GM23338 (cell line): ENCODE data around the gene WRNIP1. TPM values are rescaled to one million over a fixed set of nuclear protein-coding genes. Genes with fewer than 3 reads are reported as not detected.

Experiments
- ATAC-seq: fragments of 200-7000 bp; cut with Tn5 transposase; 3 replicates; pipeline ENCODE4 v1.9.1; 2020
- DNase-seq: peaks from one replicate; pipeline ENCODE4 v3.0.0-alpha.2; 2015; ENCODE audit warnings: low spot score
- H2AFZ ChIP-seq: fragments of 200-600 bp; sonication (generic); 2 replicates; pipeline ENCODE4 v1.8.0; 2016; ENCODE audit warnings: antibody characterized with exemption, mild to moderate bottlenecking, moderate library complexity
- H3F3A ChIP-seq: fragments of 200-600 bp; sonication (generic); replicated peaks from 2 replicates; pipeline ENCODE4 v1.8.0; 2017; ENCODE audit warnings: antibody characterized with exemption, mixed run types, low read depth
- H3K27ac ChIP-seq: fragments of 200-600 bp; sonication (generic); 2 replicates; pipeline ENCODE4 v1.6.1; 2016; ENCODE audit warnings: low read depth
- H3K27me3 ChIP-seq: fragments of 200-600 bp; sonication (generic); 2 replicates; pipeline ENCODE4 v1.8.0; 2016; ENCODE audit warnings: mild to moderate bottlenecking, mixed run types, moderate library complexity; ENCODE audit not compliant: insufficient read depth
- H3K36me3 ChIP-seq: fragments of 200-600 bp; sonication (generic); 2 replicates; pipeline ENCODE4 v1.8.0; 2016; ENCODE audit warnings: mild to moderate bottlenecking; ENCODE audit not compliant: insufficient read depth
- H3K4me1 ChIP-seq: fragments of 200-600 bp; sonication (generic); 2 replicates; pipeline ENCODE4 v1.8.0; 2016; ENCODE audit warnings: mild to moderate bottlenecking, moderate library complexity; ENCODE audit not compliant: insufficient read depth
- H3K4me2 ChIP-seq: fragments of 200-600 bp; sonication (generic); 2 replicates; pipeline ENCODE4 v1.7.1; 2017; ENCODE audit warnings: mixed run types
- H3K4me3 ChIP-seq: fragments of 200-600 bp; sonication (generic); 2 replicates; pipeline ENCODE4 v1.6.1; 2016; ENCODE audit warnings: mixed run types
- H3K79me2 ChIP-seq: fragments of 200-600 bp; sonication (generic); replicated peaks from 2 replicates; pipeline ENCODE4 v1.8.0; 2017; ENCODE audit warnings: mild to moderate bottlenecking; ENCODE audit not compliant: insufficient read depth
- H3K9me2 ChIP-seq: fragments of 200-600 bp; sonication (generic); 2 replicates; pipeline ENCODE4 v1.8.0; 2017; ENCODE audit not compliant: insufficient read depth
- H4K20me1 ChIP-seq: fragments of 200-600 bp; sonication (generic); replicated peaks from 2 replicates; pipeline ENCODE4 v1.8.0; 2017; ENCODE audit warnings: mild to moderate bottlenecking; ENCODE audit not compliant: insufficient read depth
- H3K27ac Mint-ChIP-seq: 2 replicates; pipeline ENCODE4 v1.8.0; 2020; ENCODE audit warnings: inconsistent platforms, mild to moderate bottlenecking, moderate library complexity, mixed read lengths
- H3K27me3 Mint-ChIP-seq: 3 replicates; pipeline ENCODE4 v1.8.0; 2022; ENCODE audit warnings: low read depth, mild to moderate bottlenecking, moderate library complexity, mixed read lengths, inconsistent platforms; ENCODE audit not compliant: insufficient read depth, poor library complexity
- H3K36me3 Mint-ChIP-seq: 3 replicates; pipeline ENCODE4 v1.8.0; 2021; ENCODE audit warnings: low read depth, mild to moderate bottlenecking, inconsistent platforms, moderate library complexity, mixed read lengths
- H3K4me1 Mint-ChIP-seq: 3 replicates; pipeline ENCODE4 v1.8.0; 2020; ENCODE audit warnings: mild to moderate bottlenecking, inconsistent platforms, mixed read lengths
- H3K4me3 Mint-ChIP-seq: 3 replicates; pipeline ENCODE4 v1.8.0; 2021; ENCODE audit warnings: moderate library complexity, mild to moderate bottlenecking, inconsistent platforms, mixed read lengths
- H3K9me3 Mint-ChIP-seq: 3 replicates; pipeline ENCODE4 v1.8.0; 2020; ENCODE audit warnings: moderate library complexity, mild to moderate bottlenecking, inconsistent platforms, mixed read lengths
- CREB1 ChIP-seq: fragments of 250-450 bp; sonication (Bioruptor Pico); IDR thresholded peaks from 2 replicates; pipeline ENCODE4 v1.5.0; 2020; ENCODE audit warnings: low read depth, mild to moderate bottlenecking, moderate library complexity
- CTCF ChIP-seq, 2 experiments: fragments of 200-600 bp in 1 of 2; sonication (generic) in 1 of 2; conservative IDR thresholded peaks; 2 replicates each; pipeline versions ENCODE4 v1.5.1 to v1.6.1; 2016 to 2017; ENCODE audit warnings: antibody characterized with exemption in 2 of 2, low read depth in 2 of 2, mild to moderate bottlenecking in 2 of 2, moderate library complexity in 1 of 2
- ETS1 ChIP-seq: IDR thresholded peaks from 2 replicates; pipeline ENCODE4 v1.6.1; 2016; ENCODE audit warnings: antibody characterized with exemption
- EZH2 ChIP-seq: fragments of 200-600 bp; sonication (generic); IDR thresholded peaks from one replicate; pipeline ENCODE4 v1.8.0; 2017; ENCODE audit warnings: antibody characterized with exemption, mild to moderate bottlenecking, low read depth; ENCODE audit not compliant: unreplicated experiment
- JUNB ChIP-seq: IDR thresholded peaks from one replicate; pipeline ENCODE4 v1.6.1; 2016; ENCODE audit warnings: antibody characterized with exemption; ENCODE audit not compliant: unreplicated experiment
- NANOG ChIP-seq: IDR thresholded peaks from 2 replicates; pipeline ENCODE4 v1.6.1; 2016; ENCODE audit warnings: antibody characterized with exemption, borderline replicate concordance
- STAT1 ChIP-seq: IDR thresholded peaks from one replicate; pipeline ENCODE4 v1.6.1; 2016; ENCODE audit warnings: antibody characterized with exemption; ENCODE audit not compliant: unreplicated experiment
- ZNF114 ChIP-seq: fragments of 250-450 bp; sonication (Bioruptor Pico); IDR thresholded peaks from 2 replicates; pipeline ENCODE4 v1.5.0; 2020; ENCODE audit warnings: mild to moderate bottlenecking, moderate library complexity
- ZNF331 ChIP-seq: fragments of 250-450 bp; sonication (Bioruptor Pico); IDR thresholded peaks from 2 replicates; pipeline ENCODE4 v1.5.0; 2020; ENCODE audit warnings: low read depth, mild to moderate bottlenecking, moderate library complexity
- polyA plus RNA-seq: library from polyadenylated mRNA; unstranded; fragments of >200 nt; fragmentation: Nextera tagmentation; extraction: Ambion mirVana; gene quantifications from 2 replicates; pipeline ENCODE4 v1.2.1, GENCODE V29; 2016
- total RNA-seq: library from RNA; depleted of rRNA; stranded (reverse); fragments of >200 nt; shearing (Covaris generic); gene quantifications from 2 replicates; pipeline ENCODE4 v1.2.3, GENCODE V29; 2014
- TF ChIP-seq, protein P1 (sequence below): IDR thresholded peaks from one replicate; pipeline ENCODE4 v1.6.1; 2018; ENCODE audit warnings: antibody characterized with exemption; ENCODE audit not compliant: unreplicated experiment

Gene WRNIP1
- total and polyA plus RNA-seq, 2 experiments from 2014 or later = 27.6 to 66.0 TPM

DNA sequence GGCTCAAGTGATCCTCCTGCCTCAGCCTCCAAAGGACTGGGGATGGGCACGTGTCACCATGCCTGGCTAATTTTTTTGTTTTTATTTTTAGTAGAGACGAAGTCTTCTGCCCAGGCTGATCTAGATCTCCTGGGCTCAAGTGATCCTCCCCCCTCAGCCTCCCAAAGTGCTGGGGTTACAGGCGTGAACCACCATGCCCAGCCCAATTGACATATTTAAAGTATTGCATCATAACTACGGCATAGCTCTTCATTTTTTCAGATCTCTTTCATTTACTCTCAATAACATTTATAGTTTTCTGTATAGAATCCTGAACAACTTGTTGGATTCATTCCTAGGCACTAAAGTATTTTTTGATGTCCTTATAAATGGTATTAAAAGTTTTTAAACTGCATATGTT lies 63.4 kb downstream of the WRNIP1 start:
- TF ChIP-seq, protein P1, sequence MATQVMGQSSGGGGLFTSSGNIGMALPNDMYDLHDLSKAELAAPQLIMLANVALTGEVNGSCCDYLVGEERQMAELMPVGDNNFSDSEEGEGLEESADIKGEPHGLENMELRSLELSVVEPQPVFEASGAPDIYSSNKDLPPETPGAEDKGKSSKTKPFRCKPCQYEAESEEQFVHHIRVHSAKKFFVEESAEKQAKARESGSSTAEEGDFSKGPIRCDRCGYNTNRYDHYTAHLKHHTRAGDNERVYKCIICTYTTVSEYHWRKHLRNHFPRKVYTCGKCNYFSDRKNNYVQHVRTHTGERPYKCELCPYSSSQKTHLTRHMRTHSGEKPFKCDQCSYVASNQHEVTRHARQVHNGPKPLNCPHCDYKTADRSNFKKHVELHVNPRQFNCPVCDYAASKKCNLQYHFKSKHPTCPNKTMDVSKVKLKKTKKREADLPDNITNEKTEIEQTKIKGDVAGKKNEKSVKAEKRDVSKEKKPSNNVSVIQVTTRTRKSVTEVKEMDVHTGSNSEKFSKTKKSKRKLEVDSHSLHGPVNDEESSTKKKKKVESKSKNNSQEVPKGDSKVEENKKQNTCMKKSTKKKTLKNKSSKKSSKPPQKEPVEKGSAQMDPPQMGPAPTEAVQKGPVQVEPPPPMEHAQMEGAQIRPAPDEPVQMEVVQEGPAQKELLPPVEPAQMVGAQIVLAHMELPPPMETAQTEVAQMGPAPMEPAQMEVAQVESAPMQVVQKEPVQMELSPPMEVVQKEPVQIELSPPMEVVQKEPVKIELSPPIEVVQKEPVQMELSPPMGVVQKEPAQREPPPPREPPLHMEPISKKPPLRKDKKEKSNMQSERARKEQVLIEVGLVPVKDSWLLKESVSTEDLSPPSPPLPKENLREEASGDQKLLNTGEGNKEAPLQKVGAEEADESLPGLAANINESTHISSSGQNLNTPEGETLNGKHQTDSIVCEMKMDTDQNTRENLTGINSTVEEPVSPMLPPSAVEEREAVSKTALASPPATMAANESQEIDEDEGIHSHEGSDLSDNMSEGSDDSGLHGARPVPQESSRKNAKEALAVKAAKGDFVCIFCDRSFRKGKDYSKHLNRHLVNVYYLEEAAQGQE = no peak
- TF ChIP-seq CREB1 (no peak), STAT1 (no peak), ZNF331 (CRISPR knock-in tag) (no peak), ZNF114 (no peak), JUNB (no peak), ETS1 (no peak), NANOG (no peak)
- H3K27me3 Mint-ChIP-seq = peaks cover 2% of the 10 kb centered on the region
- no peak overlapping the region for H3K4me3 Mint-ChIP-seq
- no peaks in the 10 kb centered on the region for H3K36me3 Mint-ChIP-seq
- no peak for DNase-seq
- no peaks in the 10 kb centered on the region for H3K4me1 Mint-ChIP-seq
- Histone ChIP-seq H3K27me3 (no peaks in the 10 kb centered on the region), H3K36me3 (no peaks in the 10 kb centered on the region), H3K9me2 (no peaks in the 10 kb centered on the region), H3F3A (no peaks in the 10 kb centered on the region), H3K4me1 (no peaks in the 10 kb centered on the region), H3K79me2 (no peaks in the 10 kb centered on the region), H3K4me3 (no peak overlapping the region), H3K4me2 (no peak overlapping the region), H4K20me1 (no peaks in the 10 kb centered on the region), H2AFZ (no peak overlapping the region), H3K27ac (no peak overlapping the region)
- no peaks in the 10 kb centered on the region; the same call in 2 of the 3 replicates for H3K9me3 Mint-ChIP-seq
- ATAC-seq = no peak
- no peak overlapping the region for H3K27ac Mint-ChIP-seq

DNA sequence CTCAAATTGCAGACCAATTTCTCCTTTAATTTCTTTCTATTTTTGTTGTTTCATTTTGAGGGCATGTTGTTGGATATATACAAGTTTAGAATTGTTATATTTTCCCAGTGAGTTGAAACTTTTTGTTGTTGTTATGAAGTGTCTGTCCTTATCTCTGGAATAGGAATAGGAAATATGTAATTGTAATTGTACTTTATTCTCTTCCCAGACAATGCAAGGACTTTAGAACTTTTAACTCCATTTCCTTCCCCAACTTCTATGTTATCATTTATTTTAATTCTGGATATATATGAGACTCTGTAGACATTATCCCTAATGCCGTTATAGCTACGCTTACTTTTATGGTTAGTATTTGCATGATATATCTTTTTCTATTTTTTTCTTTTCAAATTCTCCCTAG lies 64.1 kb downstream of the WRNIP1 start:
- no peak overlapping the region for H2AFZ ChIP-seq
- no peaks in the 10 kb centered on the region for H3K9me2 ChIP-seq
- no peaks in the 10 kb centered on the region for H3K36me3 Mint-ChIP-seq
- no peaks in the 10 kb centered on the region for H3K36me3 ChIP-seq
- no peaks in the 10 kb centered on the region for H4K20me1 ChIP-seq
- H3K4me3 ChIP-seq = no peak overlapping the region
- peaks cover 2% of the 10 kb centered on the region for H3K27me3 Mint-ChIP-seq
- no peak overlapping the region for H3K27ac ChIP-seq
- H3F3A ChIP-seq = no peaks in the 10 kb centered on the region
- H3K27me3 ChIP-seq = no peaks in the 10 kb centered on the region
- ATAC-seq (no peak), DNase-seq (no peak)
- H3K9me3 Mint-ChIP-seq = no peaks in the 10 kb centered on the region; the same call in 2 of the 3 replicates
- no peak overlapping the region for H3K4me2 ChIP-seq
- H3K27ac Mint-ChIP-seq = no peak overlapping the region
- H3K4me3 Mint-ChIP-seq = no peak overlapping the region
- no peaks in the 10 kb centered on the region for H3K4me1 ChIP-seq
- no peaks in the 10 kb centered on the region for H3K79me2 ChIP-seq
- H3K4me1 Mint-ChIP-seq = no peaks in the 10 kb centered on the region
- TF ChIP-seq NANOG (no peak), EZH2 (no peak), CTCF (conservative IDR thresholded peaks at IDR 0.05; ENCODE audit: low read depth in 2 of 2) (no peak), ZNF114 (no peak), ETS1 (no peak), JUNB (no peak), CREB1 (no peak)
- TF ChIP-seq, protein P1 = no peak
